Left lung (tissue), 10 donors: ENCODE data around the gene UAP1L1. TPM values are rescaled to one million over a fixed set of nuclear protein-coding genes. Genes with fewer than 3 reads are reported as not detected.

ENCODE experiments used
- ATAC-seq: fragments of 200-7000 bp; cut with Tn5 transposase; one replicate; pipeline ENCODE4 v1.9.1; 2020; ENCODE audit warnings: moderate library complexity
- DNase-seq, 4 donors: peaks; one replicate each; pipeline ENCODE4 v3.0.0-alpha.2; 2013 to 2020
- H3K27ac ChIP-seq, 2 donors: fragments of 200-600 bp; sonication (generic) in 1 of 2; one replicate each; pipeline versions ENCODE4 v1.5.0 to v1.8.0; 2020 to 2021
- H3K27me3 ChIP-seq, 2 donors: fragments of 200-600 bp; sonication (generic) in 1 of 2; one replicate each; pipeline versions ENCODE4 v1.5.0 to v1.8.0; 2020 to 2021
- H3K36me3 ChIP-seq, 2 donors: fragments of 200-600 bp; sonication (generic) in 1 of 2; one replicate each; pipeline versions ENCODE4 v1.5.0 to v1.8.0; 2020 to 2021
- H3K4me1 ChIP-seq, 2 donors: fragments of 200-600 bp; one replicate each; pipeline ENCODE4 v1.8.0; 2021
- H3K4me3 ChIP-seq, 2 donors: fragments of 200-600 bp; sonication (generic) in 1 of 2; one replicate each; pipeline versions ENCODE4 v1.5.0 to v1.8.0; 2020 to 2021; ENCODE audit warnings: mild to moderate bottlenecking in 1 of 2
- H3K9me3 ChIP-seq, 2 donors: fragments of 200-600 bp; sonication (generic) in 1 of 2; one replicate each; pipeline versions ENCODE4 v1.5.0 to v1.8.0; 2020 to 2021
- CTCF ChIP-seq, 2 donors: fragments of 200-600 bp; sonication (generic) in 1 of 2; IDR thresholded peaks; one replicate each; pipeline versions ENCODE4 v1.5.0 to v1.8.0; 2021; ENCODE audit warnings: antibody characterized with exemption in 2 of 2
- intact Hi-C, 2 donors: fragments of 100-400 bp; cut with DNase I; formaldehyde crosslinking; loops; one replicate each; pipeline versions ENCODE4 v1.11.2 to v1.14.2; 2022
- polyA plus RNA-seq, 6 donors: library from polyadenylated mRNA; unstranded; fragments of 120-200 nt; gene quantifications; one replicate each; pipeline ENCODE4 v1.2.1, GENCODE V29; 2013; ENCODE audit not compliant: insufficient read length in 6 of 6
- total RNA-seq, 2 donors: library from RNA; stranded (reverse); fragmentation: NEBNext Ultra II Directional; extraction: Animal tissue kit (Norgen Biotek cat#: 25700); gene quantifications; one replicate each; pipeline ENCODE4 v1.2.1, GENCODE V29; 2021
- donor health status: DM: no; HTN: yes; CAD: no.
- donor health status: DM: no; HTN: no; CAD: no.

UAP1L1 gene
- total and polyA plus RNA-seq, 8 donors: 4.6 to 43.1 (median 6.8) TPM

GRCh38 chr9:137126786-137127185 is 49.5 kb downstream of the UAP1L1 start:
- ATAC-seq: no peak
- Histone ChIP-seq H3K27ac (peak overlapping the region; percentile 67 to 77), H3K36me3 (no peaks in the 10 kb centered on the region), H3K4me3 (peak overlapping the region; percentile 15 to 84), H3K9me3 (no peaks in the 10 kb centered on the region), H3K27me3 (peaks cover 0 to 24% of the 10 kb centered on the region in 2 donors), H3K4me1 (peaks cover 20 to 38% of the 10 kb centered on the region in 2 donors)
- no peak for DNase-seq
- intact Hi-C loops: no loop called here
- TF ChIP-seq CTCF (IDR thresholded peaks at IDR 0.05): no peak

- ATAC-seq: peak; percentile 43
- peaks cover 0 to 30% of the 10 kb centered on the region in 2 donors for H3K27me3 ChIP-seq
Observed at GRCh38 chr9:137127301-137128157, 50.2 kb downstream of the UAP1L1 start.

GRCh38 chr9:137128158-137128861 is 51.0 kb downstream of the UAP1L1 start:
- ATAC-seq: no peak
- peaks cover 0 to 38% of the 10 kb centered on the region in 2 donors for H3K27me3 ChIP-seq
- H3K9me3 ChIP-seq: no peaks in the 10 kb centered on the region
- H3K27ac ChIP-seq: peak overlapping the region; percentile 67 to 77
- H3K36me3 ChIP-seq: no peaks in the 10 kb centered on the region
- peak overlapping the region; percentile 84 to 88 for H3K4me3 ChIP-seq
- peaks cover 20 to 38% of the 10 kb centered on the region in 2 donors for H3K4me1 ChIP-seq
- intact Hi-C loops: no loop called here
- no peak for TF ChIP-seq CTCF (IDR thresholded peaks at IDR 0.05)
- peak in 1 of 4 donors; percentile 70 for DNase-seq

More at GRCh38 chr9:137127301-137128157, 50.2 kb downstream of the UAP1L1 start:
- Histone ChIP-seq H3K27ac (peak overlapping the region; percentile 67 to 77), H3K4me1 (peaks cover 20 to 38% of the 10 kb centered on the region in 2 donors), H3K36me3 (no peaks in the 10 kb centered on the region), H3K4me3 (peak overlapping the region; percentile 15 to 84), H3K9me3 (no peaks in the 10 kb centered on the region)
- intact Hi-C loops: no loop called here
- no peak for TF ChIP-seq CTCF (IDR thresholded peaks at IDR 0.05)
- DNase-seq: peak in 3 of 4 donors; percentile 30 to 63 (median 48)

GRCh38 chr9:137128862-137129455 is 51.6 kb downstream of the UAP1L1 start:
- Histone ChIP-seq H3K36me3 (no peaks in the 10 kb centered on the region), H3K27ac (peak overlapping the region; percentile 62 to 73), H3K9me3 (no peaks in the 10 kb centered on the region), H3K4me3 (peak overlapping the region; percentile 84 to 88), H3K27me3 (peaks cover 0 to 45% of the 10 kb centered on the region in 2 donors), H3K4me1 (peaks cover 20 to 38% of the 10 kb centered on the region in 2 donors)
- DNase-seq (peak in 1 of 4 donors; percentile 78), ATAC-seq (peak; percentile 7)
- intact Hi-C loops: no loop called here
- no peak for TF ChIP-seq CTCF (IDR thresholded peaks at IDR 0.05)
